ENCODE data around the gene ADAMTS9.

Gene ADAMTS9

GRCh38 chr3:64591615-64592014, 96.2 kb downstream of the ADAMTS9 start:
- no peaks in the 10 kb centered on the region for H3K36me3 ChIP-seq (ENCODE audit: insufficient read depth, low read length)
- H3K4me3 ChIP-seq (ENCODE audit: low read length) = no peak overlapping the region
- H3K9me3 ChIP-seq (ENCODE audit: low read length) = no peaks in the 10 kb centered on the region
- H2AFZ ChIP-seq (ENCODE audit: low read depth, low read length) = no peak overlapping the region
- H3K4me1 ChIP-seq (ENCODE audit: insufficient read depth, low read length) = peaks cover 6% of the 10 kb centered on the region
- peaks cover 4% of the 10 kb centered on the region for H3K27me3 ChIP-seq (ENCODE audit: insufficient read depth, low read length)

- H3K36me3 ChIP-seq (ENCODE audit: insufficient read depth, low read length) = no peaks in the 10 kb centered on the region
- peaks cover 10% of the 10 kb centered on the region for H3K4me1 ChIP-seq (ENCODE audit: insufficient read depth, low read length)
- H2AFZ ChIP-seq (ENCODE audit: low read depth, low read length) = no peak overlapping the region
- peaks cover 17% of the 10 kb centered on the region for H3K27me3 ChIP-seq (ENCODE audit: insufficient read depth, low read length)
- H3K4me3 ChIP-seq (ENCODE audit: low read length) = no peak overlapping the region
- no peaks in the 10 kb centered on the region for H3K9me3 ChIP-seq (ENCODE audit: low read length)
Observed at GRCh38 chr3:64588380-64588779, 99.4 kb downstream of the ADAMTS9 start.

- H3K4me3 ChIP-seq (ENCODE audit: low read length) = no peak overlapping the region
- peaks cover 15% of the 10 kb centered on the region for H3K4me1 ChIP-seq (ENCODE audit: insufficient read depth, low read length)
- peaks cover 27% of the 10 kb centered on the region for H3K27me3 ChIP-seq (ENCODE audit: insufficient read depth, low read length)
- no peak overlapping the region for H2AFZ ChIP-seq (ENCODE audit: low read depth, low read length)
- no peaks in the 10 kb centered on the region for H3K36me3 ChIP-seq (ENCODE audit: insufficient read depth, low read length)
- no peaks in the 10 kb centered on the region for H3K9me3 ChIP-seq (ENCODE audit: low read length)
Observed at GRCh38 chr3:64586952-64587351, 100.8 kb downstream of the ADAMTS9 start.

- Histone ChIP-seq H2AFZ (ENCODE audit: low read depth, low read length) (no peak overlapping the region), H3K4me3 (ENCODE audit: low read length) (no peak overlapping the region), H3K36me3 (ENCODE audit: insufficient read depth, low read length) (no peaks in the 10 kb centered on the region), H3K9me3 (ENCODE audit: low read length) (no peaks in the 10 kb centered on the region), H3K4me1 (ENCODE audit: insufficient read depth, low read length) (peaks cover 15% of the 10 kb centered on the region), H3K27me3 (ENCODE audit: insufficient read depth, low read length) (peaks cover 31% of the 10 kb centered on the region)
Observed at GRCh38 chr3:64584179-64584578, 103.6 kb downstream of the ADAMTS9 start.

DNA sequence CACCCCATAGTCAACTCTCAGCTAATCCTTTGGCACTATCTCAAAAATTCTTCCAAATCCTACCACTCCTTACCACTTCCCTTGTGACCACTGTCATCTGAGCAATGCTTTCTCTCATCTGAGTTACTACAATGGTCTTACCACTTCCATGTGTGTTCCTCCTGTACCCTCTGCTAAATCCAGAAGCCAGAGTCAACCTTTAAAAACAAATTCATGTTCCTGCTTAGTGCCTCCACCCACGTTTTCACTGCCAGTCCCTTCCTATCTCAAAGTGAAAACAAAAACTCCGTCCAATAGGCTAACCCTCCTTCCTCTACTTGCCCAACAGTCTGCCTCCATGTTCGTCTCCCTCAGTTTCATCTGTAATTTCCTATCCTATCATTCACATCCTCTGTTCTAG, 109.0 kb downstream of the ADAMTS9 start:
- no peak overlapping the region for H2AFZ ChIP-seq (ENCODE audit: low read depth, low read length)
- no peaks in the 10 kb centered on the region for H3K9me3 ChIP-seq (ENCODE audit: low read length)
- H3K36me3 ChIP-seq (ENCODE audit: insufficient read depth, low read length) = no peaks in the 10 kb centered on the region
- H3K4me3 ChIP-seq (ENCODE audit: low read length) = no peak overlapping the region
- H3K4me1 ChIP-seq (ENCODE audit: insufficient read depth, low read length) = peaks cover 9% of the 10 kb centered on the region
- peaks cover 19% of the 10 kb centered on the region for H3K27me3 ChIP-seq (ENCODE audit: insufficient read depth, low read length)

DNA sequence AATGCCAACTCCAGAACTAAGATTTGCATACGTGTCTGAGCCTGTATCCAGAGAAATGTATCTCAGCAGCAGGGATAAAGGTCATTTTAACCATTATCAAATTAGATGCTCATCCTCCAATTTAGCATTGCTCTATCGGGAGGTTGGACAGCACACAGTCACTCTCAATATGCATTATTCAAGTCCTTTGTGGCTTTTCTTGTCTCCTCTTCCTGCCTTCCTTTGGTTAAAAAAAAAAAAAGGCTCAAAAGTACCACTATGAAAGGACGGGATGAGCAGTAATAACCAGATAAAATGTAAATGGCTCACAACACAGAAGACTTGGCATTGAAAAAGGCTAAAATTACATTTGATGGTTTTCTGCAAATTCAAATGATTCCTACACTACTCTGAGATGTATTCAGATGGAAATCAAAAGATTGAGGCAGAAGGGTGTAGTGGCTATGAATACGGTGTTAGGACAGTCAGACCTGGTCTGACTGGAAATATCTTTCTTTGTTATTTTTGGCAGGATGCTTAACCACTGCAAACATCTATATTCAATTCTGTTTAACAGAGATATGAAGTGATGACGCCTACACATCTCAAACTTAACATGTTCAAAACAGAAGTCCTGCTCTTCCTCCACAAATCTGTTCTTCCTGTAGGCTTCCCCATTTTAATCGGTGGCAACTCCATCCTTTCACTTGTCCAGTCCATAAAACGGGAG, 109.6 kb downstream of the ADAMTS9 start:
- no peak overlapping the region for H2AFZ ChIP-seq (ENCODE audit: low read depth, low read length)
- H3K36me3 ChIP-seq (ENCODE audit: insufficient read depth, low read length) = no peaks in the 10 kb centered on the region
- peaks cover 7% of the 10 kb centered on the region for H3K4me1 ChIP-seq (ENCODE audit: insufficient read depth, low read length)
- no peak overlapping the region for H3K4me3 ChIP-seq (ENCODE audit: low read length)
- peaks cover 19% of the 10 kb centered on the region for H3K27me3 ChIP-seq (ENCODE audit: insufficient read depth, low read length)
- no peaks in the 10 kb centered on the region for H3K9me3 ChIP-seq (ENCODE audit: low read length)

- Histone ChIP-seq H3K4me1 (ENCODE audit: insufficient read depth, low read length) (peaks cover 3% of the 10 kb centered on the region), H3K36me3 (ENCODE audit: insufficient read depth, low read length) (no peaks in the 10 kb centered on the region)
Observed at GRCh38 chr3:64576211-64576775, 111.5 kb downstream of the ADAMTS9 start.

DNA sequence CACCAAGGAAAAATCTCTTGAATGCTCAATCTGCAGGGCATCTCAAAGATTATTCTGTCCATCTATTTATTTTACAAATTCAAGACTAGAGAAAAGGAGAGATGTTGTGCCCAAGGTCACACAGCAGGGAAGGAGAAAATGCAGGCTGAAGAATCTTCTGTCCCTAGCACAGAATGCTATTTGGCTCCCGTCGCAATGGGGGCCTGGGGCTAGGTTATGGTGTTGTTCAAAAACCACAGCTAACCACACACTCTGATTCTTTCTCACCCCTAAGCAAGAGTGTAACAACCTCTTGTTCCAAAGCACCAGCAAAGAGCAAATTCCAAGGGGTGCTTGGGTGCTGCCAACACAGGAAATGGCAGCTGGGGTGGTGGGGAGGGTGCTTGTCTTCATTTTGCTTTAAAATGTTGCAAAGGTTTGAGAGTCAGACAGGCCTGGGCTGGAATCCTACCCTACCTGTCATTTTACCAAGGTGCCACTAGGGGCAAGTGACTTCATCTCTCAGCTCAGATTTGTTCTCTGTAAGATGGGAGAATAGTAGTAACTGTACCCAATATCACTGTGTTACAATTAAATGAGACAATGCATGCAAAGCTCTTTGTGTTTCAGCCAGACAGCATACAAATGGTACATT, 112.5 kb downstream of the ADAMTS9 start:
- Histone ChIP-seq H3K4me3 (ENCODE audit: low read length) (no peak overlapping the region), H2AFZ (ENCODE audit: low read depth, low read length) (no peak overlapping the region), H3K4me1 (ENCODE audit: insufficient read depth, low read length) (peaks cover 3% of the 10 kb centered on the region), H3K27me3 (ENCODE audit: insufficient read depth, low read length) (peaks cover 4% of the 10 kb centered on the region), H3K9me3 (ENCODE audit: low read length) (no peaks in the 10 kb centered on the region), H3K36me3 (ENCODE audit: insufficient read depth, low read length) (no peaks in the 10 kb centered on the region)

More at GRCh38 chr3:64576211-64576775, 111.5 kb downstream of the ADAMTS9 start:
- H3K27me3 ChIP-seq (ENCODE audit: insufficient read depth, low read length) = peaks cover 4% of the 10 kb centered on the region
- H3K9me3 ChIP-seq (ENCODE audit: low read length) = no peaks in the 10 kb centered on the region
- no peak overlapping the region for H3K4me3 ChIP-seq (ENCODE audit: low read length)
- H2AFZ ChIP-seq (ENCODE audit: low read depth, low read length) = no peak overlapping the region

DNA sequence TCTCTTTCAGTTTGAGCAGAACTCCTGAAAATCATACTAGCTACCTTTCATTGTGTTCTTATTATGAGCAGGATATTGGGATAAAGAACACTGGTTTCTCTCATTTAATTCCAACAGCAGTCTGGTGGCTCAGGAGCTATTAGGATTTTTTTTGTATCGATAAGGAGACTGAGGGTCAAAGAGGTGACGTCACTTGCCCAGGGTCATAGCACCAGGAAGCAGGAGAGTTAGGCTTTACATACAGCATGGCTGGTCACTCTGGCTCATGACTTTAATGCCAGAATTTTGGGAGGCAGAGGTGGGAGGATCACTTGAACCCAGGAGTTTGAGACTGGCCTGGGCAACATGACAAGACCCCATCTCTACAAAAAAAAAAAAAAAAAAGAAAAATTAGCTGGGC, 113.6 kb downstream of the ADAMTS9 start:
- Histone ChIP-seq H2AFZ (ENCODE audit: low read depth, low read length) (no peak overlapping the region), H3K27me3 (ENCODE audit: insufficient read depth, low read length) (peaks cover 4% of the 10 kb centered on the region), H3K4me3 (ENCODE audit: low read length) (no peak overlapping the region), H3K4me1 (ENCODE audit: insufficient read depth, low read length) (peaks cover 3% of the 10 kb centered on the region), H3K9me3 (ENCODE audit: low read length) (no peaks in the 10 kb centered on the region), H3K36me3 (ENCODE audit: insufficient read depth, low read length) (no peaks in the 10 kb centered on the region)

DNA sequence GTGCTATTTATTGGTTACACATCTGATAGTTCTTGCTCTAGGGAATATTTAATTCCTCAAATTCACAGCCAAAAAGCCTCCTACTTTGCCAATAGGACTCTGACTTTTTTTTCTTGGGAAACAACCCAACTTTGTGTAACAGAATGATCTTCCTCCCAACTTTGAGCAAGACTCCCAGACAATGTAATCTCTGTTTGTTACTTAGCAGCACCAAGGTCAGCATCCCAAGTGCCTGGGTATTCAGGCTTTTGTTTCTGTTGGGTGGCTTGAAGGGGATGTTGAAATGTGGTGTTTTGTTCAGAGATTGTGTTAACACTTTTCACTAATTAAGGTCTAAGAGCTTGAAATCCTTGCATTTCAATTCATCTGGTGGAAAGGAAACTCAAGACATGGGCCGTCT, 115.8 kb downstream of the ADAMTS9 start:
- Histone ChIP-seq H3K27me3 (ENCODE audit: insufficient read depth, low read length) (no peaks in the 10 kb centered on the region), H3K36me3 (ENCODE audit: insufficient read depth, low read length) (no peaks in the 10 kb centered on the region), H3K4me3 (ENCODE audit: low read length) (no peak overlapping the region), H3K4me1 (ENCODE audit: insufficient read depth, low read length) (no peaks in the 10 kb centered on the region), H3K9me3 (ENCODE audit: low read length) (no peaks in the 10 kb centered on the region), H2AFZ (ENCODE audit: low read depth, low read length) (no peak overlapping the region)

- no peaks in the 10 kb centered on the region for H3K9me3 ChIP-seq (ENCODE audit: low read length)
- no peak overlapping the region for H2AFZ ChIP-seq (ENCODE audit: low read depth, low read length)
- H3K36me3 ChIP-seq (ENCODE audit: insufficient read depth, low read length) = no peaks in the 10 kb centered on the region
- peaks cover 4% of the 10 kb centered on the region for H3K4me1 ChIP-seq (ENCODE audit: insufficient read depth, low read length)
- H3K4me3 ChIP-seq (ENCODE audit: low read length) = no peak overlapping the region
- no peaks in the 10 kb centered on the region for H3K27me3 ChIP-seq (ENCODE audit: insufficient read depth, low read length)
Observed at GRCh38 chr3:64568895-64569517, 118.8 kb downstream of the ADAMTS9 start.

GRCh38 chr3:64566859-64567258, 120.9 kb downstream of the ADAMTS9 start:
- peaks cover 20% of the 10 kb centered on the region for H3K4me1 ChIP-seq (ENCODE audit: insufficient read depth, low read length)
- H2AFZ ChIP-seq (ENCODE audit: low read depth, low read length) = no peak overlapping the region
- no peak overlapping the region for H3K4me3 ChIP-seq (ENCODE audit: low read length)
- no peaks in the 10 kb centered on the region for H3K9me3 ChIP-seq (ENCODE audit: low read length)
- H3K27me3 ChIP-seq (ENCODE audit: insufficient read depth, low read length) = no peaks in the 10 kb centered on the region
- H3K36me3 ChIP-seq (ENCODE audit: insufficient read depth, low read length) = no peaks in the 10 kb centered on the region

- Histone ChIP-seq H3K27me3 (ENCODE audit: insufficient read depth, low read length) (no peaks in the 10 kb centered on the region), H3K9me3 (ENCODE audit: low read length) (no peaks in the 10 kb centered on the region), H3K4me1 (ENCODE audit: insufficient read depth, low read length) (peaks cover 20% of the 10 kb centered on the region), H3K36me3 (ENCODE audit: insufficient read depth, low read length) (no peaks in the 10 kb centered on the region), H3K4me3 (ENCODE audit: low read length) (peak overlapping the region; percentile 12), H2AFZ (ENCODE audit: low read depth, low read length) (no peak overlapping the region)
Observed at GRCh38 chr3:64563751-64564150, 124.0 kb downstream of the ADAMTS9 start.
